IPS-18c (cell line): Measurements from ENCODE around the gene TTYH3.
"Not testable (repeated sequence)": the region's sequence is repeated elsewhere in the genome, so short reads cannot be mapped to it uniquely, and the experiment has no call there.

Source experiments
- H3K4me3 ChIP-seq: 2 replicates; pipeline ENCODE4 v1.7.0; 2013; ENCODE audit warnings: low read depth, mild to moderate bottlenecking, low read length, moderate library complexity; ENCODE audit not compliant: insufficient read depth
- H3K9me3 ChIP-seq: one replicate; pipeline ENCODE4 v1.6.1; 2013; ENCODE audit warnings: mild to moderate bottlenecking, low read length, moderate library complexity; ENCODE audit not compliant: control insufficient read depth, insufficient read depth

The TTYH3 gene

GRCh38 chr7:2686101-2686500 lies 54.3 kb downstream of the TTYH3 start:
- H3K4me3 ChIP-seq = no peak overlapping the region
- no peaks in the 10 kb centered on the region for H3K9me3 ChIP-seq

DNA sequence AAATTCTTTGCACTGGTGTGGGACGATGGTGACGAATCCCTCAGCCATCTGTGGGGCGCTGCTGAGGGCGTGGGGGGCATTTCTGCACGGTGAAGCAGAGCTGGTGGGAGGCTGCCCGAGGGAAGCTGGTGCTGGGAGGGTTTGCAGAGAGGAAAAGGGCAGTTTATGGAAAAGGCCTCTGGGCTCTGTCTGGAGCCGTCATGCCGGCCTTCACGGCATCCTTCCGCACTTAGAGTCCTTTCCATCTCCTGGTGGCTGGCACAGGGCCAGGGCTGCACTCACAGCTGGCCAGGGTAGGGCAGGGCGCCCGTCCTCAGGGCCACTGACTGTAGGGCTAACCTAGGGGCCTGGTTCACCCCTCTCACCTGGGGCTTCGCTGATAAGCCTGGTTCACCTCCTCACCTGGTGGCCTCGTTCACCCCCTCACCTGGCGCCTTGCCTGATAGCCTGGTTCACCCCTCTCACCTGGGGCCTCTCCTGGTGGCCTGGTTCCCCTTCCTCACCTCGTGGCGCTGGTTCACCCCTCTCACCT lies 55.6 kb downstream of the TTYH3 start:
- Histone ChIP-seq H3K9me3 (no peaks in the 10 kb centered on the region), H3K4me3 (no peak overlapping the region; the same call in 1 of the 2 replicates)

DNA sequence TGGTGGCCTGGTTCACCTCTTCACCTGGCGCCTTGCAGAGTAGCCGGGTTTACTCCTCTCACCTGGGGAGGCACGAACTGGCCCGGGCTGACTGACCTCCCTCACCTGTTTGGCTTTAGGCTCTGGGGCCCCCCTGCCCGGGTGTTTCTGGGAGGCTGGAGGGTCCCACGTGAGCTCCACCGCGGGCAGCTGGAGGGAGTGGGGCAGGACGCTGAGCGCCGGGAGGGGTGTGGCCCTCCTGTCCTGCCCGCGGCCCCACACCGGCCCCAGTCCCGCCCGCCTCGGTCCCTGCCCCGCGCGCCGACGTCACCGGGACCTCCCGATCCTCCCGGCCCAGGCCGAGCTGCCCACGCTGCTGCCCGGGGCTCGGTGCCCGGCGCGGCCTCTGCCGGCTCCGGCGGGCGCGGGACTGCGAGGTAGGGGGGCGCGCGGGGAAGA lies 56.1 kb downstream of the TTYH3 start, which contains the start of gene AMZ1:
TSS of gene AMZ1 (plus strand) at position 322 of the 438 bp plus-strand sequence. CDS start 12,250 bp downstream, outside the sequence.
- Histone ChIP-seq H3K9me3 (no peaks in the 10 kb centered on the region), H3K4me3 (peak within 1 kb of the TSS; percentile 50)

- Histone ChIP-seq H3K9me3 (no peaks in the 10 kb centered on the region), H3K4me3 (peak overlapping the region; percentile 50)
These were observed 56.9 kb downstream of the TTYH3 start for GRCh38 chr7:2688409-2689342.

DNA sequence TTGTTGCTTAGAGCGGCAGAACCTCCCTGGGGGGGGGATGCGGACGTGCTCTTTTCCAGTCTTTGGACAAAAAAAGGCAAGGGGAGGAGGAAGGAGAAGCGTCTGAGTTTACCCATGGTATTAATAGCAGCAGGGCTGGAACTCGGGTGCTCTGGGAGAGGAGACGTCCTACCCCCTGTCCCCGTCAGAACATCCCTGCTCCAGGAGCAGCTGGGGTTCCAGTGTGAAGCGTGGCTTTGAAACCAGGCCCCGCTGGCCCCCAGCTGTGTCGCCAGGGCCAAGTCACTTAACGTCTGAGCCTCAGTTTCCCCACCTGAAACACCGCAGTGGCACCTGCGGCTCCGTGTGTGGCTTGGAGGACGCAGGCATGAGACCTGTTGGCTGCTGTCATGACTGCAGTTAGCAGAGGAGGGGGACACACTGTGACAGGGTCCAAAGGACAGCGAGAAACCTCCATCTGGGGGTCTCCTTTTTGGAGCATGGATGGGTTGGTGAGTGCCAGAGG lies 57.6 kb downstream of the TTYH3 start:
- no peaks in the 10 kb centered on the region for H3K9me3 ChIP-seq
- H3K4me3 ChIP-seq = no peak overlapping the region

- H3K9me3 ChIP-seq = no peaks in the 10 kb centered on the region
- H3K4me3 ChIP-seq = no peak overlapping the region
These were observed 58.3 kb downstream of the TTYH3 start for GRCh38 chr7:2689951-2690705.

DNA sequence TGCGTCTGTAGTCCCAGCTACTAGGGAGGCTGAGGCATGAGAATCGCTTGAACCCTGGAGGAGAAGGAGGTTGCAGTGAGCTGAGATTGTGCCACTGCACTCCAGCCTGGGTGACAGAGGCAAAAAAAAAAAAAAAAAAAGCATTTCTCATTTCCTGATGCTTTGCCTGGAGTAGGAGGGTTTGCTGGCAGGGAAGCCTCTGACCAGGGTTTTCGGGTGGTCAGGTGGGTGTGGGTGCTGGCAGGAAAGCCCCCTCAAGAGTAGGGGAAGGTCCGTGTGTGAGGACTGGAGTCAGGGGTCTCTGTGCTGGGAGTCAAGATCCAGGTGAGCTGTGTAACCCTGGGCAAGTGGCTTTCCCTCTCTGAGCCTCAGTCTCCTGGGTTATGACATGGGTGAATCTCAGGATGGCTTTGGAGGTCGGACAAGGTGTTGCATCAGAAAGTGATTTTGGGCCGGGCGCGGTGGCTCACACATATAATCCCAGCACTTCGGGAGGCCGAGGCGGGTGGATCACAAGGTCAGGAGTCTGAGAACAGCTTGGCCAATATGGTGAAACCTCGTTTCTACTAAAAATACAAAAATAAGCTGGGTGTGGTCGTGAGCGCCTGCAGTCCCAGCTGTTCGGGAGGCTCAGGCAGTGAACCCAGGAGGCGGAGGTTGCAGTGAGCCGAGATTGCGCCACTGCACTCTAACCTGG lies 59.4 kb downstream of the TTYH3 start:
- H3K9me3 ChIP-seq = no peaks in the 10 kb centered on the region

DNA sequence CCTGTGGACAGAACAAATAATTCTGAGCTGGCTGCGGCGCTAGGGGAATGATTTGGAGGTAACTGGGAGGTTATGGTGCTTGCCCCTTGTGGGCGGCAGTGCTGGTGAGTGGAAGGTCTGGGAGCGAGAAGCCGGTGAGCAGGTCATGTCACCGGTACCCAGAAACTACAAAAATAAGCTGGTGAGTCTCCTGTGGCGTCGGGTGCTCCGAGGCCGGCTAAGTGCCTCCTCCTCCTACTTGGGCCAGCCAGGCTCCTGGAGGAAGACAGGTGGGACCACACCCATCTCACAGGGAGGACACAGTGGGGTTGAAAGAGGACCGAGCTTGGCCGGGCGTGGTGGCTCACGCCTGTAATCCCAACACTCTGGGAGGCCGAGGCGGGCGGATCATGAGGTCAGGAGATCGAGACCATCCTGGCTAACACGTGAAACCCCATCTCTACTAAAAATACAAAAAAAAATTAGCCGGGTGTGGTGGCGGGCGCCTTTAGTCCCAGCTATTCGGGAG lies 60.2 kb downstream of the TTYH3 start:
- H3K4me3 ChIP-seq, H3K9me3 ChIP-seq: not testable (repeated sequence)

More for the DNA sequence above, 59.4 kb downstream of the TTYH3 start:
- H3K4me3 ChIP-seq = no peak overlapping the region

- Histone ChIP-seq H3K4me3 (no peak overlapping the region), H3K9me3 (no peaks in the 10 kb centered on the region)
These were observed 60.8 kb downstream of the TTYH3 start for GRCh38 chr7:2692543-2692942.

DNA sequence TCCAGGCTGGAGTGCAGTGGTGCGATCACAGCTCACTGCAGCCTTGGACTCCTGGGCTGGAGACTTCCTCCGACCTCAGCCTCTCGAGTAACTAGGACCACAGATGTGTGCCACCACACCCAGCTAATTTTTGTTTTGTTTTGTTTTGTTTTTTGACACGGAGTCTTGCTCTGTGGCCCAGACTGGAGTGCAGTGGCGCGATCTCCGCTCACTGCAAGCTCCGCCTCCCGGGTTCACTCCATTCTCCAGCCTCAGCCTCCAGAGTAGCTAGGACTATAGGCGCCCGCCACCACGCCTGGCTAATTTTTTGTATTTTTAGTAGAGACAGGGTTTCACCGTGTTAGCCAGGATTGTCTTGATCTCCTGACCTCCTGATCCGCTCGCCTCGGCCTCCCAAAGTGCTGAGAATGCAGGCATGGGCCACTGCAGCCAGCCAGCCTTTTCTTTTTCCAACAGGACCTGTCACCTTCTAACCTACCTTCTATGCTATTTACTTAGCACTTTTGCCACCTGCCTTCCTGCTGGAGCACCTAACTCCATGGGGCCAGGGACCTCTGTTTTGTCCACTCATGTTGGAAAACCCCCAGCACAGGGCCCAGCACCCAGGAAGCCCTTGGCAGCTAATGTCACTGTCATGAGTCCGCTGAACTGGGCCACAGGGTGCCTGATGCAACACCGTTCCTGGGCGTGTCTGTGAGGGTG lies 61.8 kb downstream of the TTYH3 start:
- not testable (repeated sequence) for H3K4me3 ChIP-seq, H3K9me3 ChIP-seq

DNA sequence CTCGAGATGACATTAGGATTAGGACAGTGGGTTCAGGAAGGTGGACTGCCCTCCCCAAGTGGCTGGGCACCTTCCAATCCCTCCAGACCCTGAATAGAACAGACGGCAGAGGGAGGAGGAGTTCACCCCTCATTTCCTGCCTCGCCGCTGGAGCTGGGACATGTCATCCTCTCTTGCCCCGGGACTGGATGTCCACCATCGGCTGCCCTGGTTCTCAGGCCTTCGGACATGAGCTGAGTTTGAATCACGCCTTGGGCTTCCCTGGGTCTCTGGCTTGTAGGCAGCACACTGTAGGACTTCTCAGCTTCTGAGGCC lies 62.3 kb downstream of the TTYH3 start:
- H3K4me3 ChIP-seq, H3K9me3 ChIP-seq: not testable (repeated sequence)

DNA sequence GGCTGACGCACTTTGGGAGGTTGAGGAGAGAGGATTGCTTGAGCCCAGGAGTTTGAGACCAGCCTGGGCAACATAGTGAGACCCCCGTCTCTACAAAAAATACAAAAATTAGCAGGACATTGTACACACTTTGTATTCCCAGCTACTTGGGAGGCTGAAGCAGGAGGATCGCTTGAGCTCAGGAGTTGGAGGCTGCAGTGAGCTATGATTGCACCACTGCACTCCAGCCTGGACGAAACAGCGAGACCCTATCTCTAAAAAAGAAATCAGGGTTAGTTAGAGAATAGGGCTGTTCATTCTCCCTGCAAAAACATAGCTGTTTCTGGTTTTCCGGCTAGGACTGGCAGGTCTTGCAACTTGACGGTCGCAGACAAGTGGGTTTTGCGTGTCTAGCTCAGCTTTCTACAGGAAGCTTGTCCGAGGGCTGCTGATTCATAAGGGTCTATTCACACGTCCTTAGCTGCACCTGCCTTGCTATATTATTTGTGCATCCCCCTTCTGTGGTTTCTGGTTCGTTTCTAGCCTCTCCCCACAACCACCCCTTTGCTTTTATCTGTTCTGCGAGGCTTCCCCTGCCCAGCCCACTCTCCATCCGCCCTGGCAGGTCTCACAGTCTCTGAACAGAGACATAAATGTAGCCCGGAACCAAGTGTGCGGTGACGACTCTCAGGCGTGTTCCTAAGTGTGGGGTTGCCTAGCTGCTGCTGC lies 66.9 kb downstream of the TTYH3 start:
- Histone ChIP-seq H3K9me3 (no peaks in the 10 kb centered on the region), H3K4me3 (no peak overlapping the region)

- H3K4me3 ChIP-seq = no peak overlapping the region
These were observed 67.5 kb downstream of the TTYH3 start for GRCh38 chr7:2699289-2699620.

DNA sequence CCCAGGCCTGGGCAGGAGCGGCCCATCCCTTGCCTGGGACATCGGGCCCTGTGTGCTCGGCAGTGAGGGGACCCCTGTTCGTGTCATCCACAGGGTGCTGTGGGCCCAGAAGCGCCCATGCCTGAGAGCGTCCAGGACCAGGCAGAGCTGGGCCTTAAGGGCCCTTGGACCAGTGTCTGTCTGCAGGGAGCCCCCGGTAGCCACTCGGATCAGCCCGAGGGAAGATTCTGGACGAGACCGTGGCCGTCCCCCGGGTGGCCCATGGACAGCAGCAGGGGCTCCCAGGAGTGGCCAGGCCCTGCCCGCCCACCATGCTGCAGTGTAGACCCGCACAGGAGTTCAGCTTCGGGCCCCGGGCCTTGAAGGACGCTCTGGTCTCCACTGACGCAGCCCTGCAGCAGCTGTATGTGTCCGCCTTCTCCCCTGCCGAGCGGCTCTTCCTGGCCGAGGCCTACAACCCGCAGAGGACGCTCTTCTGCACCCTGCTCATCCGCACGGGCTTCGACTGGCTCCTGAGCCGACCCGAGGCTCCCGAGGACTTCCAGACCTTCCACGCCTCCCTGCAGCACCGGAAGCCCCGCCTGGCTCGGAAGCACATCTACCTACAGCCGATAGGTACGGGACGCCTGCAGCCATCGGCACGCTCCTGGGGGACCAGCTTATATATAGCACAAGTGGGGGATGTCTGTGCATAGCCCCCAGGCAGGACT lies 68.5 kb downstream of the TTYH3 start:
- Histone ChIP-seq H3K9me3 (no peaks in the 10 kb centered on the region), H3K4me3 (no peak overlapping the region)

More at GRCh38 chr7:2699289-2699620, 67.5 kb downstream of the TTYH3 start:
- no peaks in the 10 kb centered on the region for H3K9me3 ChIP-seq

GRCh38 chr7:2701424-2701823 lies 69.6 kb downstream of the TTYH3 start:
- Histone ChIP-seq H3K4me3 (no peak overlapping the region), H3K9me3 (no peaks in the 10 kb centered on the region)
